ENCODE data around the gene NWD2. TPM values are rescaled to one million over a fixed set of nuclear protein-coding genes. Genes with fewer than 3 reads are reported as not detected.

The NWD2 gene
- total RNA-seq, 1 experiment from 2014 or later, result not detected

- H4K20me1 ChIP-seq (ENCODE audit: insufficient read depth), result no peaks in the 10 kb centered on the region
- intact Hi-C loops (cut with micrococcal nuclease), result no loop called here
- no peak overlapping the region for H3K4me3 ChIP-seq (replicated peaks in 1 of 2; ENCODE audit: low read depth in 1 of 2, low read length in 2 of 2)
- ChIA-PET POLR2A (no interaction called here), RAD21 (ENCODE audit: low non-redundant PET in 1 of 2, low total read pairs in 2 of 2, uncharacterized antibody in 2 of 2, unreplicated experiment in 2 of 2) (no interaction called here), CTCF (no interaction called here)
- DNase-seq (ENCODE audit: low read depth, low spot score) (no peak), ATAC-seq (no peak)
- no peaks in the 10 kb centered on the region for H3K9me2 ChIP-seq (ENCODE audit: insufficient read depth)
- H3K9ac ChIP-seq (ENCODE audit: low read length), result no peak overlapping the region
- H3K36me3 ChIP-seq (ENCODE audit: control insufficient read depth in 1 of 2, insufficient read depth in 2 of 2, low read length in 2 of 2), result no peaks in the 10 kb centered on the region
- H3K4me2 ChIP-seq (ENCODE audit: low read length), result no peak overlapping the region
- no peak overlapping the region for H2AFZ ChIP-seq (ENCODE audit: low read depth, low read length, poor library complexity, severe bottlenecking)
- no TSS peak for BruUV-seq (replicated peaks)
- TF ChIP-seq, protein P1, sequence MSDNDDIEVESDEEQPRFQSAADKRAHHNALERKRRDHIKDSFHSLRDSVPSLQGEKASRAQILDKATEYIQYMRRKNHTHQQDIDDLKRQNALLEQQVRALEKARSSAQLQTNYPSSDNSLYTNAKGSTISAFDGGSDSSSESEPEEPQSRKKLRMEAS (IDR thresholded peaks at IDR 0.05), result no peak
- no peak overlapping the region for H3K27ac ChIP-seq (ENCODE audit: low read depth, low read length)
- H3K4me1 ChIP-seq (ENCODE audit: control insufficient read depth in 1 of 2, insufficient read depth in 2 of 2, low read length in 2 of 2), result no peaks in the 10 kb centered on the region
- no peaks in the 10 kb centered on the region for H3K9me3 ChIP-seq (ENCODE audit: control insufficient read depth in 1 of 2, insufficient read depth in 1 of 2, low read depth in 1 of 2, low read length in 2 of 2)
- H3K27me3 ChIP-seq (ENCODE audit: insufficient read depth, low read length), result no peaks in the 10 kb centered on the region
- no peaks in the 10 kb centered on the region for H3K79me2 ChIP-seq (ENCODE audit: insufficient read depth, low read length)
Measured at GRCh38 chr4:37455301-37456131, 211.0 kb downstream of the NWD2 start.

DNA sequence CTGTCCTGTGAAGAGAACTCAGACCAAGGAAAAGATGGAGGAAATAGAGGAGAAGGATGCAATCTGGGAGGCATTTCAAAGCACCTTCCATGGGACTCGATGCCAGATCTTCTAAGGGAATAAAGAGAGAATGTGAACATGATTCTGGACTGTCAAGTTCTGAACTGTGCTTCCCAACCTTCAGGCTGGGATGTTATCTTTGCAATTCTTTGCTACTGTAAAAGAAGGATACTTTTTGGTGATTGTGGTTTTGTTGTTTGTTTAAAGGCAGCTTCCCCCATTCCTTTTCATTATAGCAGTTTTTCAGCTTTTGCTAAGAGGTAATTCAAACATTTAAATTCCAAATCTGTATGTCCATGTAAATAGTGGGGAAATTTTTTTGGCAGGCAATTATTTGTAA, 217.3 kb downstream of the NWD2 start:
- intact Hi-C loops (cut with micrococcal nuclease), result no loop called here
- no peak for TF ChIP-seq CEBPB (IDR thresholded peaks at IDR 0.05; ENCODE audit: low read depth)
- no peak for TF ChIP-seq YY1 (IDR thresholded peaks at IDR 0.05; ENCODE audit: extremely low read depth, insufficient replicate concordance, low read depth, low read length)
- no peak for TF ChIP-seq FOSL1 (IDR thresholded peaks at IDR 0.05; ENCODE audit: low read depth)
- TF ChIP-seq JUND (IDR thresholded peaks at IDR 0.05), result no peak
- no peak for TF ChIP-seq TCF7L2 (IDR thresholded peaks at IDR 0.05; ENCODE audit: borderline replicate concordance, extremely low read depth, insufficient read depth, insufficient read length)
- TF ChIP-seq POLR2AphosphoS5 (IDR thresholded peaks at IDR 0.05; ENCODE audit: low read depth, low read length), result no peak
- TF ChIP-seq SP1 (IDR thresholded peaks at IDR 0.05; ENCODE audit: low read depth), result no peak
- no peak for TF ChIP-seq EZH2phosphoT487 (IDR thresholded peaks at IDR 0.05; ENCODE audit: borderline replicate concordance)
- no peak for TF ChIP-seq SIN3A (IDR thresholded peaks at IDR 0.05; ENCODE audit: low read depth)
- TF ChIP-seq, protein P2, sequence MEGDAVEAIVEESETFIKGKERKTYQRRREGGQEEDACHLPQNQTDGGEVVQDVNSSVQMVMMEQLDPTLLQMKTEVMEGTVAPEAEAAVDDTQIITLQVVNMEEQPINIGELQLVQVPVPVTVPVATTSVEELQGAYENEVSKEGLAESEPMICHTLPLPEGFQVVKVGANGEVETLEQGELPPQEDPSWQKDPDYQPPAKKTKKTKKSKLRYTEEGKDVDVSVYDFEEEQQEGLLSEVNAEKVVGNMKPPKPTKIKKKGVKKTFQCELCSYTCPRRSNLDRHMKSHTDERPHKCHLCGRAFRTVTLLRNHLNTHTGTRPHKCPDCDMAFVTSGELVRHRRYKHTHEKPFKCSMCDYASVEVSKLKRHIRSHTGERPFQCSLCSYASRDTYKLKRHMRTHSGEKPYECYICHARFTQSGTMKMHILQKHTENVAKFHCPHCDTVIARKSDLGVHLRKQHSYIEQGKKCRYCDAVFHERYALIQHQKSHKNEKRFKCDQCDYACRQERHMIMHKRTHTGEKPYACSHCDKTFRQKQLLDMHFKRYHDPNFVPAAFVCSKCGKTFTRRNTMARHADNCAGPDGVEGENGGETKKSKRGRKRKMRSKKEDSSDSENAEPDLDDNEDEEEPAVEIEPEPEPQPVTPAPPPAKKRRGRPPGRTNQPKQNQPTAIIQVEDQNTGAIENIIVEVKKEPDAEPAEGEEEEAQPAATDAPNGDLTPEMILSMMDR (IDR thresholded peaks at IDR 0.05 in 2 of 3, conservative IDR thresholded peaks at IDR 0.05 in 1 of 3; ENCODE audit: borderline replicate concordance in 1 of 3, insufficient read depth in 1 of 3, low read depth in 2 of 3, low read length in 2 of 3), result no peak
- TF ChIP-seq ZBTB33 (IDR thresholded peaks at IDR 0.05; ENCODE audit: extremely low read depth, insufficient replicate concordance, low read length), result no peak
- H3K4me3 ChIP-seq (replicated peaks in 1 of 2; ENCODE audit: low read depth in 1 of 2, low read length in 2 of 2), result no peak overlapping the region
- H4K20me1 ChIP-seq (ENCODE audit: insufficient read depth), result no peaks in the 10 kb centered on the region
- no peak for ATAC-seq
- no peaks in the 10 kb centered on the region for H3K27me3 ChIP-seq (ENCODE audit: insufficient read depth, low read length)
- RAD21 ChIA-PET (ENCODE audit: low non-redundant PET in 1 of 2, low total read pairs in 2 of 2, uncharacterized antibody in 2 of 2, unreplicated experiment in 2 of 2), result no interaction called here
- no peak overlapping the region for H3K27ac ChIP-seq (ENCODE audit: low read depth, low read length)
- H2AFZ ChIP-seq (ENCODE audit: low read depth, low read length, poor library complexity, severe bottlenecking), result no peak overlapping the region
- no peak overlapping the region for H3K9ac ChIP-seq (ENCODE audit: low read length)
- H3K79me2 ChIP-seq (ENCODE audit: insufficient read depth, low read length), result no peaks in the 10 kb centered on the region
- H3K9me2 ChIP-seq (ENCODE audit: insufficient read depth), result no peaks in the 10 kb centered on the region
- H3K4me1 ChIP-seq (ENCODE audit: control insufficient read depth in 1 of 2, insufficient read depth in 2 of 2, low read length in 2 of 2), result no peaks in the 10 kb centered on the region
- CTCF ChIA-PET, result interaction anchor here (1.3 kb wide), 1 partner anchor 9 kb away, joined by 3 read pairs; a partner anchor contains a TSS
- POLR2A ChIA-PET, result no interaction called here
- DNase-seq (ENCODE audit: low read depth, low spot score), result no peak
- no peaks in the 10 kb centered on the region for H3K9me3 ChIP-seq (ENCODE audit: control insufficient read depth in 1 of 2, insufficient read depth in 1 of 2, low read depth in 1 of 2, low read length in 2 of 2)
- no TSS peak for BruUV-seq (replicated peaks)
- no peaks in the 10 kb centered on the region for H3K36me3 ChIP-seq (ENCODE audit: control insufficient read depth in 1 of 2, insufficient read depth in 2 of 2, low read length in 2 of 2)
- H3K4me2 ChIP-seq (ENCODE audit: low read length), result no peak overlapping the region

All from HCT116 (cell line).